Activated CD4-positive, alpha-beta memory T cell treated with anti-CD3 and anti-CD28 coated beads for 36 hours (primary cell): ENCODE measurements around the gene OR4E1. TPM values are rescaled to one million over a fixed set of nuclear protein-coding genes. Genes with fewer than 3 reads are reported as not detected.
"Not testable (repeated sequence)": the region's sequence is repeated elsewhere in the genome, so short reads cannot be mapped to it uniquely, and the experiment has no call there.

Source experiments
- CTCF ChIA-PET: fragments of 350-600 bp; sonication (Branson Sonifier 250); formaldehyde crosslinking; loops from one replicate; lab custom pipeline; 2021; ENCODE audit warnings: antibody characterized with exemption, inconsistent platforms; lab: Charles Lee
- POLR2A ChIA-PET: fragments of 350-600 bp; sonication (Branson Sonifier 250); formaldehyde crosslinking; loops from one replicate; lab custom pipeline; 2021; ENCODE audit warnings: antibody characterized with exemption; lab: Charles Lee
- DNase-seq: peaks from one replicate; pipeline ENCODE4 v3.0.0-alpha.2; 2020
- H3K27ac Mint-ChIP-seq: one replicate; pipeline ENCODE4 v1.8.0; 2021; ENCODE audit warnings: mixed read lengths
- H3K27me3 Mint-ChIP-seq: one replicate; pipeline ENCODE4 v1.8.0; 2021; ENCODE audit warnings: mixed read lengths
- H3K36me3 Mint-ChIP-seq: one replicate; pipeline ENCODE4 v1.8.0; 2021; ENCODE audit warnings: mixed read lengths
- H3K4me1 Mint-ChIP-seq: one replicate; pipeline ENCODE4 v1.8.0; 2021; ENCODE audit warnings: low read depth, mixed read lengths
- H3K4me3 Mint-ChIP-seq: one replicate; pipeline ENCODE4 v1.8.0; 2021; ENCODE audit warnings: mild to moderate bottlenecking, mixed read lengths
- H3K9me3 Mint-ChIP-seq: one replicate; pipeline ENCODE4 v1.8.0; 2021; ENCODE audit warnings: mixed read lengths
- intact Hi-C: fragments of 100-400 bp; cut with micrococcal nuclease; formaldehyde crosslinking; loops from one replicate; pipeline ENCODE4 v1.15.1; 2023
- total RNA-seq, 2 experiments: library from RNA; stranded (reverse); gene quantifications; one replicate each; pipeline ENCODE4 v1.2.3, GENCODE V29; 2021

The OR4E1 gene
- total RNA-seq, 2 experiments from 2014 or later, result 0.07 TPM

- H3K9me3 Mint-ChIP-seq, H3K27me3 Mint-ChIP-seq, H3K4me3 Mint-ChIP-seq, H3K27ac Mint-ChIP-seq, CTCF ChIA-PET, H3K4me1 Mint-ChIP-seq, POLR2A ChIA-PET, H3K36me3 Mint-ChIP-seq, DNase-seq, intact Hi-C loops: not testable (repeated sequence)
Observed at GRCh38 chr14:21697662-21698061, 24.0 kb upstream of the OR4E1 start.

GRCh38 chr14:21694425-21694824, 20.8 kb upstream of the OR4E1 start:
- intact Hi-C loops, result no loop called here

GRCh38 chr14:21686468-21686867, 12.8 kb upstream of the OR4E1 start:
- H3K4me3 Mint-ChIP-seq, result no peak overlapping the region
- DNase-seq, result no peak
- no peaks in the 10 kb centered on the region for H3K4me1 Mint-ChIP-seq
- H3K27me3 Mint-ChIP-seq, result peaks cover 22% of the 10 kb centered on the region
- peaks cover 4% of the 10 kb centered on the region for H3K9me3 Mint-ChIP-seq
- H3K27ac Mint-ChIP-seq, result no peak overlapping the region
- H3K36me3 Mint-ChIP-seq, result no peaks in the 10 kb centered on the region
- CTCF ChIA-PET, result no interaction called here
- intact Hi-C loops, result no loop called here
- POLR2A ChIA-PET, result no interaction called here

More at GRCh38 chr14:21694425-21694824, 20.8 kb upstream of the OR4E1 start:
- no peaks in the 10 kb centered on the region for H3K4me1 Mint-ChIP-seq
- no peak overlapping the region for H3K27ac Mint-ChIP-seq
- ChIA-PET POLR2A (no interaction called here), CTCF (interaction anchor here (2.8 kb wide), 1 partner anchor 16 kb away, joined by 12 read pairs; no protein-coding TSS in a partner anchor)
- H3K9me3 Mint-ChIP-seq, result no peaks in the 10 kb centered on the region
- no peaks in the 10 kb centered on the region for H3K36me3 Mint-ChIP-seq
- peaks cover 9% of the 10 kb centered on the region for H3K27me3 Mint-ChIP-seq
- no peak for DNase-seq
- H3K4me3 Mint-ChIP-seq, result no peak overlapping the region

- intact Hi-C loops, result no loop called here
- H3K4me3 Mint-ChIP-seq, result no peak overlapping the region
- ChIA-PET CTCF (no interaction called here), POLR2A (no interaction called here)
- no peaks in the 10 kb centered on the region for H3K36me3 Mint-ChIP-seq
- no peak overlapping the region for H3K27ac Mint-ChIP-seq
- peaks cover 11% of the 10 kb centered on the region for H3K9me3 Mint-ChIP-seq
- H3K4me1 Mint-ChIP-seq, result no peaks in the 10 kb centered on the region
- DNase-seq, result no peak
- H3K27me3 Mint-ChIP-seq, result peaks cover 15% of the 10 kb centered on the region
Observed at GRCh38 chr14:21680072-21680471, 6.5 kb upstream of the OR4E1 start.

- ChIA-PET POLR2A (interaction anchor here (0.8 kb wide), 1 partner anchor 895 kb away, joined by 3 read pairs; no protein-coding TSS in a partner anchor), CTCF (interaction anchor here (1.0 kb wide), 1 partner anchor 92 kb away, joined by 4 read pairs; no protein-coding TSS in a partner anchor)
- H3K4me3 Mint-ChIP-seq, result no peak overlapping the region
- no peak for DNase-seq
- H3K27me3 Mint-ChIP-seq, result peaks cover 9% of the 10 kb centered on the region
- intact Hi-C loops, result no loop called here
- no peak overlapping the region for H3K27ac Mint-ChIP-seq
- peaks cover 13% of the 10 kb centered on the region for H3K9me3 Mint-ChIP-seq
- no peaks in the 10 kb centered on the region for H3K36me3 Mint-ChIP-seq
- no peaks in the 10 kb centered on the region for H3K4me1 Mint-ChIP-seq
Observed at GRCh38 chr14:21675566-21675965, 1.9 kb upstream of the OR4E1 start.

- H3K4me1 Mint-ChIP-seq, result no peaks in the 10 kb centered on the region
- ChIA-PET POLR2A (no interaction called here), CTCF (interaction anchor here (0.6 kb wide), 1 partner anchor 805 kb away, joined by 3 read pairs; no protein-coding TSS in a partner anchor)
- H3K27ac Mint-ChIP-seq, result no peak overlapping the region
- no peak overlapping the region for H3K4me3 Mint-ChIP-seq
- DNase-seq, result no peak
- H3K9me3 Mint-ChIP-seq, result peaks cover 13% of the 10 kb centered on the region
- no peaks in the 10 kb centered on the region for H3K36me3 Mint-ChIP-seq
- H3K27me3 Mint-ChIP-seq, result peaks cover 9% of the 10 kb centered on the region
- intact Hi-C loops, result no loop called here
Observed at GRCh38 chr14:21672116-21672515, 1.5 kb downstream of the OR4E1 start.

GRCh38 chr14:21671371-21671770, 2.2 kb downstream of the OR4E1 start:
- Mint-ChIP-seq H3K4me3 (no peak overlapping the region), H3K27me3 (peaks cover 9% of the 10 kb centered on the region), H3K4me1 (no peaks in the 10 kb centered on the region), H3K9me3 (peaks cover 13% of the 10 kb centered on the region), H3K27ac (no peak overlapping the region), H3K36me3 (no peaks in the 10 kb centered on the region)
- intact Hi-C loops, result no loop called here
- ChIA-PET CTCF (interaction anchor here (0.6 kb wide), 1 partner anchor 804 kb away, joined by 3 read pairs; no protein-coding TSS in a partner anchor), POLR2A (no interaction called here)
- DNase-seq, result no peak

- no peaks in the 10 kb centered on the region for H3K9me3 Mint-ChIP-seq
- H3K27me3 Mint-ChIP-seq, result peaks cover 13% of the 10 kb centered on the region
Observed at GRCh38 chr14:21669284-21669683, 4.3 kb downstream of the OR4E1 start.

GRCh38 chr14:21668377-21668776, 5.2 kb downstream of the OR4E1 start:
- intact Hi-C loops, result no loop called here
- peaks cover 13% of the 10 kb centered on the region for H3K27me3 Mint-ChIP-seq
- ChIA-PET CTCF (no interaction called here), POLR2A (no interaction called here)
- H3K36me3 Mint-ChIP-seq, result no peaks in the 10 kb centered on the region
- H3K4me3 Mint-ChIP-seq, result no peak overlapping the region
- no peaks in the 10 kb centered on the region for H3K9me3 Mint-ChIP-seq
- H3K4me1 Mint-ChIP-seq, result no peaks in the 10 kb centered on the region
- no peak overlapping the region for H3K27ac Mint-ChIP-seq
- DNase-seq, result no peak

More at GRCh38 chr14:21669284-21669683, 4.3 kb downstream of the OR4E1 start:
- no peaks in the 10 kb centered on the region for H3K4me1 Mint-ChIP-seq
- H3K4me3 Mint-ChIP-seq, result no peak overlapping the region
- no peak for DNase-seq
- ChIA-PET POLR2A (no interaction called here), CTCF (no interaction called here)
- H3K27ac Mint-ChIP-seq, result no peak overlapping the region
- H3K36me3 Mint-ChIP-seq, result no peaks in the 10 kb centered on the region
- intact Hi-C loops, result no loop called here

- CTCF ChIA-PET, result no interaction called here
- H3K36me3 Mint-ChIP-seq, result no peaks in the 10 kb centered on the region
- peaks cover 9% of the 10 kb centered on the region for H3K27me3 Mint-ChIP-seq
- intact Hi-C loops, result no loop called here
- H3K4me1 Mint-ChIP-seq, result no peaks in the 10 kb centered on the region
- H3K9me3 Mint-ChIP-seq, result no peaks in the 10 kb centered on the region
- POLR2A ChIA-PET, result no interaction called here
- DNase-seq, result no peak
- H3K4me3 Mint-ChIP-seq, result no peak overlapping the region
- no peak overlapping the region for H3K27ac Mint-ChIP-seq
Observed at GRCh38 chr14:21656980-21657379, 16.6 kb downstream of the OR4E1 start.

GRCh38 chr14:21654215-21654614, 19.4 kb downstream of the OR4E1 start:
- Mint-ChIP-seq H3K27ac (no peak overlapping the region), H3K36me3 (no peaks in the 10 kb centered on the region), H3K4me1 (no peaks in the 10 kb centered on the region), H3K27me3 (peaks cover 16% of the 10 kb centered on the region), H3K9me3 (no peaks in the 10 kb centered on the region), H3K4me3 (no peak overlapping the region)
- DNase-seq, result no peak
- intact Hi-C loops, result no loop called here
- ChIA-PET CTCF (no interaction called here), POLR2A (no interaction called here)

- ChIA-PET CTCF (no interaction called here), POLR2A (no interaction called here)
- Mint-ChIP-seq H3K9me3 (no peaks in the 10 kb centered on the region), H3K4me3 (no peak within 1 kb of the TSS), H3K4me1 (no peaks in the 10 kb centered on the region), H3K27ac (no peak within 1 kb of the TSS), H3K27me3 (peaks cover 18% of the 10 kb centered on the region), H3K36me3 (no peaks in the 10 kb centered on the region)
- intact Hi-C loops, result no loop called here
- no peak for DNase-seq
Observed at GRCh38 chr14:21653331-21653885, 20.2 kb downstream of the OR4E1 start, which contains the start of gene OR4E2. OR4E2 (plus strand) TSS chr14:21653835; CDS start chr14:21665083, 11,248 bp downstream.
